Neural cell (in vitro differentiated cells): ENCODE results near the gene TBC1D8B. TPM values are rescaled to one million over a fixed set of nuclear protein-coding genes. Genes with fewer than 3 reads are reported as not detected.

Source experiments
- H2AFZ ChIP-seq: fragments of 200-600, 300-800 bp; sonication (generic), shearing (Covaris generic); 2 replicates; pipeline ENCODE4 v1.6.0; 2014; ENCODE audit warnings: low read depth, mild to moderate bottlenecking, antibody characterized with exemption, low read length, moderate library complexity
- H3F3A ChIP-seq: fragments of 200-600 bp; shearing (Covaris generic); 2 replicates; pipeline ENCODE4 v1.6.1; 2016; ENCODE audit warnings: mild to moderate bottlenecking, moderate library complexity, mixed read lengths, antibody characterized with exemption, low read length; ENCODE audit not compliant: insufficient read depth, poor library complexity, severe bottlenecking
- H3K27ac ChIP-seq: fragments of 200-600, 300-800 bp; sonication (generic), shearing (Covaris generic); 2 replicates; pipeline ENCODE4 v1.5.1; 2014; ENCODE audit warnings: mild to moderate bottlenecking, low read length, moderate library complexity
- H3K27me3 ChIP-seq: fragments of 300-800, 200-600 bp; sonication (generic), shearing (Covaris generic); 2 replicates; pipeline ENCODE4 v1.6.0; 2014; ENCODE audit warnings: mild to moderate bottlenecking, low read depth, low read length, moderate library complexity; ENCODE audit not compliant: insufficient read depth
- H3K36me3 ChIP-seq: fragments of 300-800, 200-600 bp; sonication (generic), shearing (Covaris generic); 2 replicates; pipeline ENCODE4 v1.5.1; 2014; ENCODE audit warnings: mild to moderate bottlenecking, antibody characterized with exemption, low read length, moderate library complexity; ENCODE audit not compliant: insufficient read depth
- H3K4me2 ChIP-seq: fragments of 300-800, 200-600 bp; sonication (generic), shearing (Covaris generic); 2 replicates; pipeline ENCODE4 v1.6.0; 2014; ENCODE audit warnings: mild to moderate bottlenecking, low read length
- H3K4me3 ChIP-seq: fragments of 300-800, 200-600 bp; sonication (generic), shearing (Covaris generic); 2 replicates; pipeline ENCODE4 v1.5.1; 2014; ENCODE audit warnings: mild to moderate bottlenecking, low read length, moderate library complexity
- H3K79me2 ChIP-seq: fragments of 200-600 bp; shearing (Covaris generic); replicated peaks from 2 replicates; pipeline ENCODE4 v1.6.0; 2014; ENCODE audit warnings: mild to moderate bottlenecking, low read length, moderate library complexity; ENCODE audit not compliant: insufficient read depth
- H3K9ac ChIP-seq: fragments of 300-800, 200-600 bp; sonication (generic), shearing (Covaris generic); 2 replicates; pipeline ENCODE4 v1.6.1; 2016; ENCODE audit warnings: mild to moderate bottlenecking, low read length, mixed read lengths
- H3K9me2 ChIP-seq: fragments of 200-600 bp; shearing (Covaris generic); 2 replicates; pipeline ENCODE4 v1.6.1; 2016; ENCODE audit warnings: mild to moderate bottlenecking, low read length, mixed read lengths; ENCODE audit not compliant: insufficient read depth
- H3K9me3 ChIP-seq: fragments of 200-600, 300-800 bp; sonication (generic), shearing (Covaris generic); 2 replicates; pipeline ENCODE4 v1.6.1; 2016; ENCODE audit warnings: mild to moderate bottlenecking, mixed run types, low read length, moderate library complexity, mixed read lengths
- H4K20me1 ChIP-seq: fragments of 200-600 bp; shearing (Covaris generic); 2 replicates; pipeline ENCODE4 v1.6.1; 2016; ENCODE audit warnings: mild to moderate bottlenecking, mixed run types; ENCODE audit not compliant: insufficient read depth
- EP300 ChIP-seq: fragments of 450-650 bp; conservative IDR thresholded peaks from 2 replicates; pipeline ENCODE4 v1.6.1; 2014; ENCODE audit warnings: antibody characterized with exemption, mild to moderate bottlenecking, moderate library complexity; ENCODE audit not compliant: poor library complexity, severe bottlenecking
- EZH2 ChIP-seq: fragments of 200-600, 300-800 bp; shearing (Covaris generic), sonication (generic); IDR thresholded peaks from 2 replicates; pipeline ENCODE4 v1.6.1; 2014; ENCODE audit warnings: antibody characterized with exemption, low read length, borderline replicate concordance, mild to moderate bottlenecking; ENCODE audit not compliant: insufficient read depth, poor library complexity, severe bottlenecking
- MXI1 ChIP-seq: fragments of 450-650 bp; conservative IDR thresholded peaks from 2 replicates; pipeline ENCODE4 v1.6.1; 2014; ENCODE audit warnings: antibody characterized with exemption, mild to moderate bottlenecking; ENCODE audit not compliant: poor library complexity, severe bottlenecking
- POLR2AphosphoS5 ChIP-seq: IDR thresholded peaks from 2 replicates; pipeline ENCODE4 v1.6.1; 2012
- RAD21 ChIP-seq: fragments of 450-650 bp; conservative IDR thresholded peaks from 2 replicates; pipeline ENCODE4 v1.6.1; 2014; ENCODE audit warnings: antibody characterized with exemption, mild to moderate bottlenecking, moderate library complexity
- SMC3 ChIP-seq: fragments of 450-650 bp; conservative IDR thresholded peaks from 2 replicates; pipeline ENCODE4 v1.6.1; 2014; ENCODE audit warnings: antibody characterized with exemption, mild to moderate bottlenecking, moderate library complexity; ENCODE audit not compliant: poor library complexity
- TAF1 ChIP-seq: IDR thresholded peaks from 2 replicates; pipeline ENCODE4 v1.6.1; 2012; ENCODE audit warnings: low read depth
- polyA plus RNA-seq: library from polyadenylated mRNA; depleted of rRNA; stranded (reverse); fragments of >200 nt; gene quantifications from 2 replicates; pipeline ENCODE4 v1.2.3, GENCODE V29; 2014
- TF ChIP-seq, protein P1 (sequence below): IDR thresholded peaks from 2 replicates; pipeline ENCODE4 v1.6.1; 2012; ENCODE audit warnings: borderline replicate concordance
- TF ChIP-seq, protein P2 (sequence below): fragments of 450-650 bp; IDR thresholded peaks from 2 replicates; pipeline ENCODE4 v1.5.1; 2014; ENCODE audit warnings: antibody characterized with exemption, mild to moderate bottlenecking, moderate library complexity; ENCODE audit not compliant: poor library complexity, severe bottlenecking

TBC1D8B gene
- polyA plus RNA-seq, 1 donor from 2014 or later: 0.14 TPM

DNA sequence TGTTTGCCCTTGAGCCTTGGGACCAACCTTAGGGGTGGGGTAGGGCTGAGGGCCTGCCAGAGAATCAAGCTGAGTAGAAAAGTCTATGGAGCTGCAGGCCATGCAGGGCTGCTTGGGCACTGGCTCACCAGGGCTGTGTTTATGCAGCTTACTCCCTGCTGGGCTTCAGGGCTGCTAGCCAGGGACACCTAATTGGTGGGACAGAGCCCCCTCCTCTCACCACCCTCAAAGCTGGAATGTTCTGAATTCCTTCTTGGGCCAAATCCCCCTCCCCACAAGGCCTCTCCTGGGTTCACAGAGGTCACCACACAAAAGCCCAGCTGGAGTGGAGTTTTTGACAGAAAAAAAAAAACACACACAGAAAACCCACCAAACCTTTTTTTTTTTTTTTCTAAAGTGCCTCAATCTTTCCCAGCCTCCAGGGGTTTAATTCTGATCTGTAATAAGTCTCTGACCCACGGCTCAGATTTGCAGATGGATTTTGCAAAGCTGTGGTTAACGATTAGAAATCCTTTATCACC, 117.5 kb downstream of the TBC1D8B start, which contains the start of gene CLDN2:
Gene CLDN2, plus strand, starts transcription at position 471 of the 521 bp plus-strand sequence. CDS start 7,827 bp downstream, outside the sequence.
- no peak within 1 kb of the TSS for H2AFZ ChIP-seq
- H3K36me3 ChIP-seq: no peaks in the 10 kb centered on the region
- H3K9me2 ChIP-seq: no peaks in the 10 kb centered on the region
- H3K9ac ChIP-seq: no peak within 1 kb of the TSS
- no peak within 1 kb of the TSS for H3K27ac ChIP-seq
- H3K79me2 ChIP-seq: no peaks in the 10 kb centered on the region
- H3K4me2 ChIP-seq: no peak within 1 kb of the TSS
- TF ChIP-seq, protein P1, sequence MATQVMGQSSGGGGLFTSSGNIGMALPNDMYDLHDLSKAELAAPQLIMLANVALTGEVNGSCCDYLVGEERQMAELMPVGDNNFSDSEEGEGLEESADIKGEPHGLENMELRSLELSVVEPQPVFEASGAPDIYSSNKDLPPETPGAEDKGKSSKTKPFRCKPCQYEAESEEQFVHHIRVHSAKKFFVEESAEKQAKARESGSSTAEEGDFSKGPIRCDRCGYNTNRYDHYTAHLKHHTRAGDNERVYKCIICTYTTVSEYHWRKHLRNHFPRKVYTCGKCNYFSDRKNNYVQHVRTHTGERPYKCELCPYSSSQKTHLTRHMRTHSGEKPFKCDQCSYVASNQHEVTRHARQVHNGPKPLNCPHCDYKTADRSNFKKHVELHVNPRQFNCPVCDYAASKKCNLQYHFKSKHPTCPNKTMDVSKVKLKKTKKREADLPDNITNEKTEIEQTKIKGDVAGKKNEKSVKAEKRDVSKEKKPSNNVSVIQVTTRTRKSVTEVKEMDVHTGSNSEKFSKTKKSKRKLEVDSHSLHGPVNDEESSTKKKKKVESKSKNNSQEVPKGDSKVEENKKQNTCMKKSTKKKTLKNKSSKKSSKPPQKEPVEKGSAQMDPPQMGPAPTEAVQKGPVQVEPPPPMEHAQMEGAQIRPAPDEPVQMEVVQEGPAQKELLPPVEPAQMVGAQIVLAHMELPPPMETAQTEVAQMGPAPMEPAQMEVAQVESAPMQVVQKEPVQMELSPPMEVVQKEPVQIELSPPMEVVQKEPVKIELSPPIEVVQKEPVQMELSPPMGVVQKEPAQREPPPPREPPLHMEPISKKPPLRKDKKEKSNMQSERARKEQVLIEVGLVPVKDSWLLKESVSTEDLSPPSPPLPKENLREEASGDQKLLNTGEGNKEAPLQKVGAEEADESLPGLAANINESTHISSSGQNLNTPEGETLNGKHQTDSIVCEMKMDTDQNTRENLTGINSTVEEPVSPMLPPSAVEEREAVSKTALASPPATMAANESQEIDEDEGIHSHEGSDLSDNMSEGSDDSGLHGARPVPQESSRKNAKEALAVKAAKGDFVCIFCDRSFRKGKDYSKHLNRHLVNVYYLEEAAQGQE: no peak
- TF ChIP-seq, protein P2, sequence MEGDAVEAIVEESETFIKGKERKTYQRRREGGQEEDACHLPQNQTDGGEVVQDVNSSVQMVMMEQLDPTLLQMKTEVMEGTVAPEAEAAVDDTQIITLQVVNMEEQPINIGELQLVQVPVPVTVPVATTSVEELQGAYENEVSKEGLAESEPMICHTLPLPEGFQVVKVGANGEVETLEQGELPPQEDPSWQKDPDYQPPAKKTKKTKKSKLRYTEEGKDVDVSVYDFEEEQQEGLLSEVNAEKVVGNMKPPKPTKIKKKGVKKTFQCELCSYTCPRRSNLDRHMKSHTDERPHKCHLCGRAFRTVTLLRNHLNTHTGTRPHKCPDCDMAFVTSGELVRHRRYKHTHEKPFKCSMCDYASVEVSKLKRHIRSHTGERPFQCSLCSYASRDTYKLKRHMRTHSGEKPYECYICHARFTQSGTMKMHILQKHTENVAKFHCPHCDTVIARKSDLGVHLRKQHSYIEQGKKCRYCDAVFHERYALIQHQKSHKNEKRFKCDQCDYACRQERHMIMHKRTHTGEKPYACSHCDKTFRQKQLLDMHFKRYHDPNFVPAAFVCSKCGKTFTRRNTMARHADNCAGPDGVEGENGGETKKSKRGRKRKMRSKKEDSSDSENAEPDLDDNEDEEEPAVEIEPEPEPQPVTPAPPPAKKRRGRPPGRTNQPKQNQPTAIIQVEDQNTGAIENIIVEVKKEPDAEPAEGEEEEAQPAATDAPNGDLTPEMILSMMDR: no peak
- no peak for TF ChIP-seq EZH2
- no peak for TF ChIP-seq POLR2AphosphoS5
- no peak for TF ChIP-seq MXI1
- no peak for TF ChIP-seq TAF1
- TF ChIP-seq RAD21: no peak
- TF ChIP-seq EP300: no peak
- TF ChIP-seq SMC3: no peak
- no peaks in the 10 kb centered on the region for H3K27me3 ChIP-seq
- no peak within 1 kb of the TSS for H3K4me3 ChIP-seq
- H3F3A ChIP-seq: no peaks in the 10 kb centered on the region
- H3K9me3 ChIP-seq: no peaks in the 10 kb centered on the region
- H4K20me1 ChIP-seq: no peaks in the 10 kb centered on the region

DNA sequence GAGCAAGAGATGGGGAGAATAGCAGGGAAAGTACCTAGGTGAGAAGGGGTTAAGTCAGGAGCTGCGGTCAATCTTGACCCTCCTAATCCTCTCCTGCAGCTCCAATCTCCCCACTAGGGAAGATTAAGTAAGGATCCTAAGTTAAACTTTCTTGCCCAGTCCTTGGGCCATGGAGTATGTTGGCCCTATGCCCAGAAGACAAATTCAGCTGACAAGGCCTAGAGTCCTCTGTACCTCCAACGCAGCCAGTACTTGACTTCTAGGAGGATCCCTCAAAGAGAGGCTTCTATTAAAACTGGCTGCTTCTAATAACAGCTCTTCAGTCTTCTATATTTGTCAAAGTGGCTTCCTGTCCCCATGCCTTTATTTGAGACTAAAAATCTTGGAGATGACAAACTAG, 119.2 kb downstream of the TBC1D8B start:
- Histone ChIP-seq H3K79me2 (no peaks in the 10 kb centered on the region), H3K9me3 (no peaks in the 10 kb centered on the region), H3K4me2 (no peak overlapping the region), H3K27ac (no peak overlapping the region), H4K20me1 (no peaks in the 10 kb centered on the region), H3K9me2 (no peaks in the 10 kb centered on the region), H3K9ac (no peak overlapping the region), H3K27me3 (no peaks in the 10 kb centered on the region), H3F3A (no peaks in the 10 kb centered on the region), H3K36me3 (no peaks in the 10 kb centered on the region), H2AFZ (no peak overlapping the region), H3K4me3 (no peak overlapping the region)
- TF ChIP-seq, protein P2: no peak
- no peak for TF ChIP-seq RAD21
- no peak for TF ChIP-seq SMC3
- TF ChIP-seq EP300: no peak
- TF ChIP-seq POLR2AphosphoS5: no peak
- TF ChIP-seq TAF1: no peak
- TF ChIP-seq, protein P1: no peak
- no peak for TF ChIP-seq MXI1
- TF ChIP-seq EZH2: no peak
